HepG2 (cell line): Measurements from ENCODE around the gene CSNK2A1. TPM values are rescaled to one million over a fixed set of nuclear protein-coding genes. Genes with fewer than 3 reads are reported as not detected.

Experiments
- AHDC1 ChIP-seq: sonication (generic); formaldehyde crosslinking; IDR thresholded peaks from 2 replicates; pipeline ENCODE4 v1.5.1; 2020; ENCODE audit warnings: mild to moderate bottlenecking, missing genetic modification reagents, borderline replicate concordance
- CREB1 ChIP-seq, 2 experiments: fragments of 450-650 bp in 1 of 2; IDR thresholded peaks; 2 replicates each; pipeline ENCODE4 v1.6.1; 2016 to 2017; ENCODE audit warnings: control low read depth in 1 of 2, mild to moderate bottlenecking in 1 of 2, missing compliant biosample characterization in 1 of 2, missing genetic modification characterization in 1 of 2
- DZIP1 ChIP-seq: sonication (generic); formaldehyde crosslinking; IDR thresholded peaks from 2 replicates; pipeline ENCODE4 v1.5.0; 2020; ENCODE audit warnings: mild to moderate bottlenecking, missing genetic modification reagents
- FOSL1 ChIP-seq: sonication (generic); formaldehyde crosslinking; IDR thresholded peaks from 2 replicates; pipeline ENCODE4 v1.9.0; 2021; ENCODE audit warnings: missing genetic modification reagents, borderline replicate concordance
- FOXP4 ChIP-seq: sonication (generic); formaldehyde crosslinking; IDR thresholded peaks from 2 replicates; pipeline ENCODE4 v1.4.0; 2020; ENCODE audit warnings: missing genetic modification reagents
- KLF11 ChIP-seq: IDR thresholded peaks from 2 replicates; pipeline ENCODE4 v1.6.1; 2016; ENCODE audit warnings: missing compliant biosample characterization
- MAFK ChIP-seq, 2 experiments: IDR thresholded peaks in 1 of 2; conservative IDR thresholded peaks in 1 of 2; 2 replicates each; pipeline ENCODE4 v1.6.1; 2011; ENCODE audit warnings: improper control_type of control experiment in 2 of 2, low read length in 2 of 2
- SRSF9 ChIP-seq: fragments of 200-400 bp; formaldehyde crosslinking; IDR thresholded peaks from 2 replicates; pipeline ENCODE4 v1.6.1; 2018; ENCODE audit warnings: borderline replicate concordance, mild to moderate bottlenecking, low read depth, low read length; ENCODE audit not compliant: insufficient read depth, poor library complexity, severe bottlenecking
- ZBTB1 ChIP-seq: sonication (generic); formaldehyde crosslinking; IDR thresholded peaks from 2 replicates; pipeline ENCODE4 v1.4.0; 2020; ENCODE audit warnings: missing genetic modification reagents, borderline replicate concordance
- ZBTB26 ChIP-seq: IDR thresholded peaks from 2 replicates; pipeline ENCODE4 v1.6.1; 2016; ENCODE audit warnings: missing compliant biosample characterization, missing genetic modification reagents, borderline replicate concordance
- ZUFSP ChIP-seq: sonication (generic); formaldehyde crosslinking; IDR thresholded peaks from 2 replicates; pipeline ENCODE4 v1.9.0; 2021; ENCODE audit warnings: missing genetic modification reagents, mild to moderate bottlenecking, borderline replicate concordance
- polyA plus RNA-seq, 8 experiments: library from polyadenylated mRNA; depleted of rRNA in 3 of 8; stranded (reverse) in 7 of 8; unstranded in 1 of 8; fragments of >200 nt; fragmentation: Illumina TruSeq in 4 of 8; extraction: Trizol in 4 of 8; gene quantifications; 2 replicates each; pipeline versions ENCODE4 v1.2.1 to v1.2.3, GENCODE V29; 2011 to 2016; ENCODE audit warnings: low read depth in 4 of 8, missing spikeins in 1 of 8, mixed read lengths in 1 of 8; ENCODE audit not compliant: insufficient read depth in 1 of 8
- total RNA-seq, 5 experiments: library from RNA; depleted of rRNA; stranded (reverse); fragments of >200 nt; fragmentation: Illumina TruSeq; extraction: Trizol; gene quantifications; 2 replicates each; pipeline ENCODE4 v1.2.3, GENCODE V29; 2016; ENCODE audit warnings: low read depth in 1 of 5

The CSNK2A1 gene
- total and polyA plus RNA-seq, 2 of the 13 experiments (the other 11 are each of a cell fraction or from before 2014, with no cell fraction given) = 153 to 231 TPM

- TF ChIP-seq AHDC1 (CRISPR knock-in tag) (no peak), ZBTB1 (CRISPR knock-in tag) (no peak), SRSF9 (no peak), FOSL1 (CRISPR knock-in tag) (no peak), DZIP1 (CRISPR knock-in tag) (no peak), FOXP4 (peak; percentile 36; the same call in 1 of the 2 replicates), CREB1 (IDR thresholded peaks at IDR 0.05) (peak; percentile 38; the same call in 1 of the 2 replicates), CREB1 (CRISPR knock-in tag; IDR thresholded peaks at IDR 0.05) (no peak), ZUFSP (CRISPR knock-in tag) (no peak), ZBTB26 (0 out of 2 replicates have a peak, but pooled peaks have one; percentile 4), KLF11 (CRISPR knock-in tag) (no peak), MAFK (conservative IDR thresholded peaks at IDR 0.05 in 1 of 2, IDR thresholded peaks at IDR 0.05 in 1 of 2; ENCODE audit: low read length in 2 of 2) (peak; percentile 86 to 89)
Observed at GRCh38 chr20:462199-462991, 81.2 kb downstream of the CSNK2A1 start, which contains the start of gene TBC1D20 (continued).
